Measurements from ENCODE around the gene CTDP1.
"Not testable (repeated sequence)": the region's sequence is repeated elsewhere in the genome, so short reads cannot be mapped to it uniquely, and the experiment has no call there.

CTDP1 gene

GRCh38 chr18:79748321-79749180 is 68.9 kb downstream of the CTDP1 start:
- no peak for DNase-seq

DNA sequence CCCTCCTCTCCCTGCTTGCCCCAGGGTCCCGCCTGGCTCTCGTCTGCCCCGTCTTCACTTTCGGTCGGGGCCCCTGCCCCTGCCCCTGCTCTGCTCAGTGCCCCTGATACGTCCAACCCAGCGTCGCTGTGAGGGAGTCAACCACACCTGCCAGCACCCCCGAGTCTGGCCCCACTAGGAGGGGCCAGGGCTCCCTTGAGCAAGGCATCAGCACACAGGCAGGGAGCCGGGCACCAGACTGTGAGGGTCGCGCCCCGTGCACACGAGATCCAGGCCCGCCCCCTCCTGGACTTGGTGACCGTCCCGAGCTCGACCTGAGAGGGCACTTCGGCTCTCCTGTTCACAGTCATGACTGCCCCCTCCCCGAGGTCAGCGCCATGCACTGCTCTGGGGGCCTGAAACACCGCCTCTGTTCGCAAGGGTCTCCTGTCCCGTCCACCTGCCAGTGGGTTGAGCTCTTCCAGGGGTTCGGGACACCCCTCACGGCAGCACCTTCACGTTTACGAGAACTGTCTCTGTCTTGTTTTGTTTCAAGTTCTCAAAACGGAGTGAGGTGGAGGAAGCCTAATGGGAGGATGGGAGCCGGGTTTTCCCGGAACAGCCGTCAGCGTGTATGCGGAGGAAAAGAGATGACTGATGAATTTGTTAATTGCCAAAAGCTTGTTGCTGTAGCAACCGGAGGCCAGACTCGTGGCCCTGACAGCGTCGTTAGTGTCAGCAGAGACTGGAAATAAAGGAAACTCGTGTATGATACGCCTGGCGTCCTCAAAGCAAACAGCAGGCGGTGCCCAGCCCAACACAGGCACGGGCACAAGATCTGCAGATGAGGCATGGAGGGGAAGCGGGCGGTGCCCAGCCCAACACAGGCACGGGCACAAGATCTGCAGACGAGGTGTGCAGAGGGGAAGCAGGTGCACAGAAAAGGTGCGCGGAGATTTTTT is 69.9 kb downstream of the CTDP1 start:
- DNase-seq, result no peak

- DNase-seq, result no peak
Observed at GRCh38 chr18:79750980-79751571, 71.5 kb downstream of the CTDP1 start.

DNA sequence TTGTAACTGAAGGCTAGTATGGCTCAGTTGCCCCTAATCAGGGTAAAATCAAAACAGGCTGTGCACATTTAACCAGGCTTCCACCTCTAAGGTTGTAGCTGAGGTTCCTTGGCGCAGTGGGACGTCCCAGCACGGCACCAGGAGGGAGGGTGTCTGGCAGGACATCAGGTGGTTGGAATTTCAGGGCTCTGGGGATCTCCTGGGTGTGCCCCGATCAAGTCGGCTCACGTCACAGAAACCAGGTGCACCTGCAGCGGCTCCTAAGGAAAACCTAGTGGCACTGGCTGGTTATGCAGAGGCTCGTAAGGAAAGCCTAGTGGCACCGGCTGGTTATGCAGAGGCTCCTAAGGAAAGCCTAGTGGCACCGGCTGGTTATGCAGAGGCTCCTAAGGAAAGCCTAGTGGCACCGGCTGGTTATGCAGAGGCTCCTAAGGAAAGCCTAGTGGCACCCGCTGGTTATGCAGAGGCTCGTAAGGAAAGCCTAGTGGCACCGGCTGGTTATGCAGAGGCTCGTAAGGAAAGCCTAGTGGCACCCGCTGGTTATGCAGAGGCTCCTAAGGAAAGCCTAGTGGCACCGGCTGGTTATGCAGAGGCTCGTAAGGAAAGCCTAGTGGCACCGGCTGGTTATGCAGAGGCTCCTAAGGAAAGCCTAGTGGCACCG is 72.4 kb downstream of the CTDP1 start:
- not testable (repeated sequence) for DNase-seq

- DNase-seq, result not testable (repeated sequence)
Observed at GRCh38 chr18:79752946-79753345, 73.3 kb downstream of the CTDP1 start.

GRCh38 chr18:79753391-79753851 is 73.8 kb downstream of the CTDP1 start:
- DNase-seq, result no peak

GRCh38 chr18:79754022-79754761 is 74.6 kb downstream of the CTDP1 start:
- DNase-seq, result no peak

GRCh38 chr18:79754831-79755351 is 75.3 kb downstream of the CTDP1 start:
- DNase-seq, result no peak

DNA sequence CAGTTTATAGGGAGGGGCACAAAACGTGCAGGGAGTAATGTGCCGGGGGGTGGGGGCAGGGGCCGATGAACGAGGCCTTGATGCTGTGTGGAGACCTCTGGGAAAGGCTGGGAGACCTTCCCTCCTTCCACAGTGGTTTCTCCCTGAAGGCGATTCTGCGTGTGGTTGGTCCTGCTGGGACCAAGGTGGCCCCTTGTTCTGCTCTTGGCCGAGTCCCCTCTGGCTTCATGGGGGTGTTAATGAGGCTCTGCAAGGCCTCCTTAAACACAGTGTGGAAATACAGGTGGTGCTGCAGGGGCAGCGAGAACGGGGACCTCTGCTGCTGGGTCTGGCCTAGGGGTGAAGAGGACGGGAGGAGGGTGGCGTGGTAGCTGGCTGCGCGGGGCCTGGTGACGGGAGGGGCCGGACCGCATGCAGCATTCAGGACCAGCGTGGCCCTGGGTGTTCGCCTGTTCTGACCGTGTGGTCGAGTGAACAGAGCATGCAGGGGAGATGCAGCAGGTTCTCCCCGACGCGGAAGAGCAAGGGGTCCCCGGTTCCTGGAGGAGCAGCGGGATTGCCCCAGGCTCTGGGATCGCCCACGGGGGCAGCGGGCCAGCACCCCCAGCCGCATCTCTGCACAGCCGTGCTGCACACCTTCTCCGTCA is 76.0 kb downstream of the CTDP1 start:
- DNase-seq, result no peak

GRCh38 chr18:79756143-79756500 is 76.5 kb downstream of the CTDP1 start:
- DNase-seq, result no peak

- no peak for DNase-seq
Observed at GRCh38 chr18:79756826-79757225, 77.2 kb downstream of the CTDP1 start.

GRCh38 chr18:79760348-79760747 is 80.7 kb downstream of the CTDP1 start:
- DNase-seq, result no peak

- DNase-seq, result no peak
Observed at GRCh38 chr18:79760881-79761280, 81.3 kb downstream of the CTDP1 start.

DNA sequence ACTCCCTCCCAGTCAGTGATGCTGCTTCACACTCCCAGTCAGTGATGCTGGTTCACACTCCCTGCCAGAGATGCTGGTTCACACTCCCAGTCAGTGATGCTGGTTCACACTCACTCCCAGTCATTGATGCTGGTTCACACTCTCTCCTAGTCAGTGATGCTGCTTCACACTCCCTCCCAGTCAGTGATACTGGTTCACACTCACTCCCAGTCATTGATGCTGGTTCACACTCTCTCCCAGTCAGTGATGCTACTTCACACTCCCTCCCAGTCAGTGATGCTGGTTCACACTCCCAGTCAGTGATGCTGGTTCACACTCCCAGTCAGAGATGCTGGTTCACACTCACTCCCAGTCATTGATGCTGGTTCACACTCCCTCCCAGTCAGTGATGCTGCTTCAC is 83.8 kb downstream of the CTDP1 start:
- DNase-seq, result no peak

DNA sequence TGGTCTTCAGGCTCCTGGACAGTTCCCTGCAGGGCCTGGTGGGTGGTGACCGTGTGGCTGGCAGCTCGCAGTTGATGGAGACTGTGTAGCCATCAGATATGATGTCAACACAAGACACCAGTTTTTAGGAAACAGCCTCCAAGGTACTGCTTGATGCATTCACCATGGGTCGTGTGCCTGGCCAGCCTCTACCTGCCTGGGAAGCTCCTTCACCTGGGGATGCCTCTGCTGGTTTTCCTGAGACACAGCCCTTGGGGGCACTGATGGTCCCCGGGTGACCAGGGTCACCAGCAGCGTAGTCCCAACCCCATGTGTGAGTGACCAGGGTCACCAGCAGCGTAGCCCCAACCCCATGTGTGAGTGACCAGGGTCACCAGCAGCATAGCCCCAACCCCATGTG is 84.5 kb downstream of the CTDP1 start:
- DNase-seq, result no peak

DNA sequence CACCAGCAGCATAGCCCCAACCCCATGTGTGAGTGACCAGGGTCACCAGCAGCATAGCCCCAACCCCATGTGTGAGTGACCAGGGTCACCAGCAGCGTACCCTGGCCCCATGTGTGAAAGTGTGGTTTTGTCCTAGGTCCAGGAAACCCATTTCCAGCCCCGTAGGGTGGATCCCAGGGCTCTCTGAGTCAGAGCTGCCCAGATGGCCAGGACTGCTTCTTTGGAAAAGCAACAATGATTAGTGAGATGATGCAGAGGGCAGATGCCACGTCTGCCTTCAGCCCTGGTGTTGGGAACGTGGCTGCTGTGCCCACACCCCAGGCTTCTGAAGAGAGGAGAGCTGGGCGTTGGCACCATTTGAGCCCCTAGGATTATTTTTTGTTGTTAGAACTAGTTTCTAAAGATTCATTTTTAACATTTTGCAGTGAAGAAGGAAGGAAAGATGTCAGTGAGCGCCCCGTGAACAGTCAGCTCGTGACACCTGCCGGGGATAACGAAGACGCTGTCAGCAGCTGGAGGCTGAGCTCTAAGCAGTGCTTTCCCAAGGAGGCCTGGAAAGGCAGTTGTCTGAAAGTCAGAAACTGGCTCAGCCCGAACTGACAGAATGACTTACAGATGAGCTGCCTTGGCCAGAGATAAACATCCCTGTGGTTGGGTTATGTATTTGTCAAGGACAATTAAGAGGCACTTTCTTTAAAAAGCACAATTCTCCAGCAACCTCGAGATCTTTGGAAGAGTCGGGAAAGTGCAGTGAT is 86.1 kb downstream of the CTDP1 start:
- no peak for DNase-seq

GRCh38 chr18:79766308-79766707 is 86.7 kb downstream of the CTDP1 start:
- no peak for DNase-seq

DNA sequence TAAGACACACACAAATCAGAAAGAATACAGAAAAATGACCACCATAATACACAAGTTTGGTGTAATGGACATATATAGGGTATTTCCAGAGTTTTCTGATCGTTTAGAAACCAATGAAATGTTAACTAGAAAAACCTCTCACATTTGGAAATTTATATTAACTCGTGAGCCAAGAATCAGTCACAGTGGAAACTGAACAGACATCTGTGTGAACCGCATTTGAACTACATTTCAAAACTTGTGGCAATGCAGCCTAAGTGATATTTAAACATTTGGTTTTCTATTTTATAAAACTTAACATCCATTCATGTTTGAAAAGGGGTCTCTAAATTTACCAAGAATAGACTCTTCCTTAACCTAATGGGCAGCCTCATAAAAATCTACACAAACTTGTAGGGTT is 89.1 kb downstream of the CTDP1 start:
- DNase-seq, result no peak

- DNase-seq, result no peak
Observed at GRCh38 chr18:79769698-79770500, 90.3 kb downstream of the CTDP1 start.

- DNase-seq, result no peak
Observed at GRCh38 chr18:79770501-79770815, 90.9 kb downstream of the CTDP1 start.
